ENCODE results near the gene LRRC4. TPM values are rescaled to one million over a fixed set of nuclear protein-coding genes. Genes with fewer than 3 reads are reported as not detected.
A peak's percentile ranks its signal among the peaks of the same experiment; 100 is the strongest.

The LRRC4 gene
- total RNA-seq, 4 donors from 2014 or later = 0.29 to 2.5 (median 1.2) TPM

DNA sequence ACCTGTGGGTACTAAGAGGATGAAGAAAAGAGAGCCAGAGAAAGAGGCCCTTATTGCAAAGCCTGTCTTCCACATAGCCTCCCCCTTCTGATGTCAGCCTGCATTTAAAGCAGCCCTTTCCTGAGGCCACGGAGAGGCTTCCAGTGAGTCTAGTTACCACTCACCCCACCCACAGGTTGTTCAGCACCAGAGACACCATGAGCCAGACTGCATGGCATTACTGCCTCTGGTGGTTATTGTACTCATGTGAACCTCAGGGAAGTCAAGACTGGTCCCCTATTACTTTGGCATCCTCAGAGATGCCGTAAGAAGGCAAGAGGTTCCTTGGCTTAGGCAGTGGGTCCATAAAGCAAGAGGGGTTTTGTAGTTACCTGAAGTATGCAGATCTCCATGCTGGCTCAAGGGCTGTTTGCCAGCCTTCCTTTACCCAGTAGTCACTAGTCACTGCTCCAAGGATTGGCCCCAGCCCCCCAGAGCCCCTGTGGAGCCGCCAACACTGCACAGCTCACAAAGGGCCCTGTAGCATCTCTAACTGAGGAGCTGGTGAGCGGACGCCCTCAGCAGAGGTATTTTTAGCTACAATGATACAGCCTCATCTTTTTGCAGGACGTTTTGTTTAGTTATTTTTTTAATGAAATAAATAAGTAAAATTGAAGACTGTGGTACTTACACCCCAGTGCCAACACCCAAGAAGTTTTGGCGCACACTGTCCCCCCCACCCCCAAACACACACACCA, 20.7 kb downstream of the LRRC4 start:
- Histone ChIP-seq H3K27ac (peak overlapping the region; percentile 40 to 57), H3K4me1 (no peaks in the 10 kb centered on the region), H3K27me3 (no peaks in the 10 kb centered on the region), H3K4me3 (no peak overlapping the region), H3K36me3 (no peaks in the 10 kb centered on the region), H3K9me3 (no peaks in the 10 kb centered on the region)
- intact Hi-C loops (cut with DNase I; ENCODE audit: low total_unique reads) = no loop called here
- DNase-seq = no peak
- TF ChIP-seq CTCF (IDR thresholded peaks at IDR 0.05) (no peak), POLR2A (IDR thresholded peaks at IDR 0.05) (no peak)

DNA sequence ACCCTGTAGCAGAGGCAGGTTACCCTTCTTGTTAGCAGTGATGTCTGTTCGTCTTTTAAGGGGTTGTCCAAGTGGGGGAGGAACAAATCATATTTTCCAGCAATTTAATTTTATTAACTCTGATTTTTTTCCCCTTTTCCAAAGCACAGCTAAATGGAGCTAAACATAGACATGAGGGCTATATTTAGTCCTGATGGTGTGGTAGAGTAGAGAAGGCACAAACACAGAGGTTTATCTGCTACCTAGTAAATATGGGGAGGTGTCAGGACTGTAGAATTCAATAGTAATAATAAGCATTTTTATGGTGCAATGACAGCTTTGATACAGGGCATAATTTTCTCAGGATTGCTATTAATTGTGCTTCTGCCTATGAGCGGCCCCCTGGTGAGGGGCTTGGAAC, 22.5 kb downstream of the LRRC4 start:
- no peak overlapping the region for H3K27ac ChIP-seq
- H3K36me3 ChIP-seq = no peaks in the 10 kb centered on the region
- TF ChIP-seq POLR2A (IDR thresholded peaks at IDR 0.05) = no peak
- no peak for TF ChIP-seq CTCF (IDR thresholded peaks at IDR 0.05)
- intact Hi-C loops (cut with DNase I; ENCODE audit: low total_unique reads) = no loop called here
- H3K27me3 ChIP-seq = no peaks in the 10 kb centered on the region
- H3K4me1 ChIP-seq = no peaks in the 10 kb centered on the region
- DNase-seq = no peak
- H3K9me3 ChIP-seq = no peaks in the 10 kb centered on the region
- no peak overlapping the region for H3K4me3 ChIP-seq

GRCh38 chr7:128008141-128008540, 23.1 kb downstream of the LRRC4 start:
- Histone ChIP-seq H3K27me3 (no peaks in the 10 kb centered on the region), H3K9me3 (no peaks in the 10 kb centered on the region), H3K27ac (no peak overlapping the region), H3K4me1 (no peaks in the 10 kb centered on the region), H3K36me3 (no peaks in the 10 kb centered on the region), H3K4me3 (no peak overlapping the region)
- DNase-seq = no peak
- TF ChIP-seq CTCF (IDR thresholded peaks at IDR 0.05) (no peak), POLR2A (IDR thresholded peaks at IDR 0.05) (no peak)
- intact Hi-C loops (cut with DNase I; ENCODE audit: low total_unique reads) = no loop called here

- H3K9me3 ChIP-seq = no peaks in the 10 kb centered on the region
- TF ChIP-seq CTCF (IDR thresholded peaks at IDR 0.05) (no peak), POLR2A (IDR thresholded peaks at IDR 0.05) (no peak)
- no peak overlapping the region for H3K4me3 ChIP-seq
- no peak for DNase-seq
- H3K4me1 ChIP-seq = no peaks in the 10 kb centered on the region
- H3K36me3 ChIP-seq = no peaks in the 10 kb centered on the region
- H3K27ac ChIP-seq = no peak overlapping the region
- intact Hi-C loops (cut with DNase I; ENCODE audit: low total_unique reads) = no loop called here
- no peaks in the 10 kb centered on the region for H3K27me3 ChIP-seq
Measured at GRCh38 chr7:128007303-128007680, 23.9 kb downstream of the LRRC4 start.

- no peaks in the 10 kb centered on the region for H3K27me3 ChIP-seq
- intact Hi-C loops (cut with DNase I; ENCODE audit: low total_unique reads) = no loop called here
- no peak for DNase-seq
- H3K4me3 ChIP-seq = no peak overlapping the region
- no peaks in the 10 kb centered on the region for H3K4me1 ChIP-seq
- H3K36me3 ChIP-seq = no peaks in the 10 kb centered on the region
- H3K9me3 ChIP-seq = no peaks in the 10 kb centered on the region
- TF ChIP-seq POLR2A (IDR thresholded peaks at IDR 0.05) = no peak
- no peak for TF ChIP-seq CTCF (IDR thresholded peaks at IDR 0.05)
- no peak overlapping the region for H3K27ac ChIP-seq
Measured at GRCh38 chr7:128006550-128007302, 24.5 kb downstream of the LRRC4 start.

Measured in uterus (tissue), 4 donors.